PC-9 (cell line): ENCODE data around the gene KRCC1.

Experiments used
- CTCF ChIP-seq: fragments of 200-600 bp; sonication (generic); conservative IDR thresholded peaks from 2 replicates; pipeline ENCODE4 v1.6.1; 2017; ENCODE audit warnings: mixed run types, antibody characterized with exemption, mild to moderate bottlenecking, moderate library complexity
- EZH2 ChIP-seq: fragments of 200-600 bp; sonication (generic); IDR thresholded peaks from 2 replicates; pipeline ENCODE4 v1.8.0; 2017; ENCODE audit warnings: antibody characterized with exemption, low read depth

DNA sequence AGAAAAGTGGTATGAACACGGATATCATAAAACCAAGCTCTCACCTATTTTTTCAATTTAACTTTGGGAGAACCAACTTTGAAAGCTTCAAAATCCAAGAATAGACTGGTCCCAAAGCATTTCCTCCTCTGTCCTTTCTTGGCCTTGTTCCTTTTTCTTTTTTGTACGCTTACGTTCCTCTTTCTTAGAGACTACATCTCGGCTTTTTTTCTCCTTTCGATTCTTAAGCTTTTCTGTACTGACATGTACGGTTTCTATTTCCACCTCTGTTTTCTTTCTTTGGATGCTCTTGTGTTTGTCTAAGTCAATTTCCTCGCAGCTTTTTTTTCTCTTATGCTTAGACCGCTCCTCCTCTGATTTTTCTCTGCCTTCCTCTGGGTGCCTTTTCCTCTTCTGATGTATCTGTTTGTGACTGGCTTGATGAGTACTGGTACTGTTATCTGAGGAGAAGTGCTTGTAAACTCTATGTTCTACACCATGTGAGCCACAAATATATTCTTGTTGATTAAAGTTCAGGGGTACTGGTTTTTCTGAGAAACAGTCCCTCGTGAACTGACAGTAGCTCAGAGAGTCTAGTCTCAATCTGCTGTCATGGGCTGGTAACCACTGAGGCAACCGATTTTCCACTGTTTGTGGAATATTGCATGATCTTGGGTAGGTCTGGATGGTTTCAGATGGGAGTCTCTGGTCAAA, 27.7 kb downstream of the KRCC1 start:
- TF ChIP-seq CTCF = no peak
- no peak for TF ChIP-seq EZH2
